Fibroblast of skin of scalp (primary cell): Measurements from ENCODE around the gene C5orf24.
A peak's percentile ranks its signal among the peaks of the same experiment; 100 is the strongest.
"Not testable (repeated sequence)": the region's sequence is repeated elsewhere in the genome, so short reads cannot be mapped to it uniquely, and the experiment has no call there.

ENCODE experiments used
- DNase-seq: peaks from one replicate; pipeline ENCODE4 v3.0.0-alpha.2; 2013

The C5orf24 gene

GRCh38 chr5:134857401-134857800, 11.6 kb downstream of the C5orf24 start:
- no peak for DNase-seq

GRCh38 chr5:134864707-134865106, 18.9 kb downstream of the C5orf24 start:
- DNase-seq = no peak

GRCh38 chr5:134873494-134873893, 27.7 kb downstream of the C5orf24 start:
- DNase-seq = no peak

GRCh38 chr5:134873987-134874830, 28.4 kb downstream of the C5orf24 start, which contains the start of gene TXNDC15:
TXNDC15 (plus strand) TSS chr5:134874371; CDS start chr5:134874428, 57 bp downstream.
- peak; percentile 86 for DNase-seq

GRCh38 chr5:134874831-134875655, 29.3 kb downstream of the C5orf24 start:
- peak; percentile 90 for DNase-seq

GRCh38 chr5:134877159-134877558, 31.4 kb downstream of the C5orf24 start:
- DNase-seq = no peak

GRCh38 chr5:134878403-134878802, 32.6 kb downstream of the C5orf24 start:
- DNase-seq = no peak

GRCh38 chr5:134879456-134879855, 33.7 kb downstream of the C5orf24 start:
- no peak for DNase-seq

GRCh38 chr5:134880937-134881336, 35.2 kb downstream of the C5orf24 start:
- DNase-seq = not testable (repeated sequence)

- DNase-seq = not testable (repeated sequence)
Measured at GRCh38 chr5:134881711-134882110, 35.9 kb downstream of the C5orf24 start.

GRCh38 chr5:134887593-134888159, 41.9 kb downstream of the C5orf24 start:
- no peak for DNase-seq

- DNase-seq = no peak
Measured at GRCh38 chr5:134889335-134889734, 43.6 kb downstream of the C5orf24 start.

GRCh38 chr5:134891473-134891872, 45.7 kb downstream of the C5orf24 start:
- DNase-seq = no peak

GRCh38 chr5:134892282-134892681, 46.5 kb downstream of the C5orf24 start:
- no peak for DNase-seq

- DNase-seq = no peak
Measured at GRCh38 chr5:134892926-134893325, 47.2 kb downstream of the C5orf24 start.

- DNase-seq = no peak
Measured at GRCh38 chr5:134893748-134894505, 48.2 kb downstream of the C5orf24 start.

- DNase-seq = peak; percentile 1
Measured at GRCh38 chr5:134902071-134902801, 56.5 kb downstream of the C5orf24 start.

GRCh38 chr5:134904610-134905245, 59.0 kb downstream of the C5orf24 start, which contains the start of gene PCBD2:
PCBD2 (plus strand) TSS chr5:134905131; CDS start chr5:134905140, 9 bp downstream.
- peak; percentile 91 for DNase-seq

- peak; percentile 71 for DNase-seq
Measured at GRCh38 chr5:134905246-134905996, 59.7 kb downstream of the C5orf24 start.

- DNase-seq = no peak
Measured at GRCh38 chr5:134906811-134907210, 61.0 kb downstream of the C5orf24 start.
